ENCODE measurements around the gene CYYR1.

CYYR1 gene

DNA sequence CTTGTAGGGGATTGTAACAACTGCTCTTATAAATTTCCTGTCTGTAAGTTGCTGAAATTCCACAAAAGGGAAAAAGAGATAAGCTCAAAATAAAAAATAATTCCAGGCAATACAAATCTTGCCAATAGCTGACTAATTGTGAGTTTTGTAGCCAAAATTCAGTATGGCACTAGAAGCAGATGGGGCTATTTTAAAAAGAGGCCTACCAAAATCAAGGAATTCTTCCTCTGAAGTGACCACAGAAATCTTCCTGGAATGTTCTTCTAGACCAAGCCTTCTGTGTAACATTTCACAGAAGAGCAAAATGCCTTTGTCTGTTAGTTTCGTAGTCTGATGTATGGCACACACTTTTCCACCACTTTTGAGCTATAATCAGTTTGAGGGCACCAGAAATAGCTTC is 127.6 kb downstream of the CYYR1 start:
- POLR2A ChIA-PET: no interaction called here
- CTCF ChIA-PET: no interaction called here
- no peak for DNase-seq

DNA sequence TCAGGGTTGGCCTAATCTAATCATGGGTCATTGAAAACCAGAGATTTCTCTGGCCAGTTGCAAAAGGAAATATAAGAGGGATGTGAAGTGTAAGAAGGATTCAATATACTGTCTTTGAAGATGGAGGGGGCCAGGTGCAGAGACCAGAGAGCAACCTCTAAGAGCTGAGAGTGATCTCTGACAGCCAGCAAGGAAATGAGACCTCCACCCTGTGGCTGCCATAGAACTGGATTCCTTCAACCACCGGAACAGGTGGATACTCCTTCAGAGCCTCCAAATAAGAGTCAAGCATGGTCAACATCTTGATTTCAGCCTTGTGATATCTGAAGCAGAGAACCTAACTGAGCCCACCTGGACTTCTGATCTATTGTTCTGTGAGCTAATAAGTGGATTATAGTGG is 128.4 kb downstream of the CYYR1 start:
- H3K27ac ChIP-seq (ENCODE audit: insufficient read depth in 1 of 2, low read depth in 1 of 2, low read length in 2 of 2, poor library complexity in 1 of 2, severe bottlenecking in 2 of 2): no peak overlapping the region
- no peaks in the 10 kb centered on the region for H3K36me3 ChIP-seq (ENCODE audit: control insufficient read depth in 4 of 4, insufficient read depth in 4 of 4, low read length in 3 of 4)
- WGBS (ENCODE audit: insufficient coverage): 100% methylated on average over 1 of the region's 1 CpG
- H3K9me3 ChIP-seq (ENCODE audit: control extremely low read depth in 1 of 5, control insufficient read depth in 4 of 5, insufficient read depth in 2 of 5, low read depth in 1 of 5, low read length in 4 of 5): no peaks in the 10 kb centered on the region
- DNase-seq: no peak
- ChIA-PET POLR2A (no interaction called here), CTCF (no interaction called here)
- H3K4me3 ChIP-seq (ENCODE audit: control insufficient read depth in 1 of 7, extremely low read depth in 1 of 7, insufficient read depth in 4 of 7, low read depth in 2 of 7, low read length in 6 of 7): no peak overlapping the region
- no peaks in the 10 kb centered on the region for H3K4me1 ChIP-seq (ENCODE audit: control extremely low read depth in 1 of 4, control insufficient read depth in 4 of 4, insufficient read depth in 4 of 4, low read length in 3 of 4)
- no peaks in the 10 kb centered on the region for H3K27me3 ChIP-seq (replicated peaks in 2 of 5; ENCODE audit: control insufficient read depth in 4 of 5, insufficient read depth in 5 of 5, low read length in 4 of 5)

More for the DNA sequence above, 127.6 kb downstream of the CYYR1 start:
- Histone ChIP-seq H3K9me3 (ENCODE audit: control extremely low read depth in 1 of 5, control insufficient read depth in 4 of 5, insufficient read depth in 2 of 5, low read depth in 1 of 5, low read length in 4 of 5) (no peaks in the 10 kb centered on the region), H3K4me1 (ENCODE audit: control extremely low read depth in 1 of 4, control insufficient read depth in 4 of 4, insufficient read depth in 4 of 4, low read length in 3 of 4) (no peaks in the 10 kb centered on the region), H3K27me3 (replicated peaks in 2 of 5; ENCODE audit: control insufficient read depth in 4 of 5, insufficient read depth in 5 of 5, low read length in 4 of 5) (no peaks in the 10 kb centered on the region), H3K36me3 (ENCODE audit: control insufficient read depth in 4 of 4, insufficient read depth in 4 of 4, low read length in 3 of 4) (no peaks in the 10 kb centered on the region), H3K4me3 (ENCODE audit: control insufficient read depth in 1 of 7, extremely low read depth in 1 of 7, insufficient read depth in 4 of 7, low read depth in 2 of 7, low read length in 6 of 7) (no peak overlapping the region), H3K27ac (ENCODE audit: insufficient read depth in 1 of 2, low read depth in 1 of 2, low read length in 2 of 2, poor library complexity in 1 of 2, severe bottlenecking in 2 of 2) (no peak overlapping the region)
- WGBS (ENCODE audit: insufficient coverage): 83% methylated on average over 1 of the region's 1 CpG

DNA sequence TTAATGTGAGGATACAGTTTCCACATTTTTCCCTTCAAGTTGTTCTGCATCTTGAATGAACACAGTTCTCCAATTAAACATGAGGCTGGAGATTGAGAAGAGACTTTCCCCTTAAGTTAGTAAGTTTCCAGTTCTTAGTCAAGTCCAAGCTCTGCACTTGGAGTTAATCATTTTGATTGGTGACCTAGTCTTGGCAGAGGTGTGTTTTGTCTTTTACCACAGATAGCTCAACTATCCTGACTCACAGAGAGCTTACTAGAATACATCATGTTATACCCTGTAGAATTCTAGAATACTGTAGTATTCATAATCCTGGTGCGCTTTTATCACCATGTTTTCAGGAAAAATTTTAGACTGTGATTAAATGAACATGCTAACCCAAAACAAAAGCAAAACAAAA is 129.2 kb downstream of the CYYR1 start:
- Histone ChIP-seq H3K36me3 (ENCODE audit: control insufficient read depth in 4 of 4, insufficient read depth in 4 of 4, low read length in 3 of 4) (no peaks in the 10 kb centered on the region), H3K27me3 (replicated peaks in 2 of 5; ENCODE audit: control insufficient read depth in 4 of 5, insufficient read depth in 5 of 5, low read length in 4 of 5) (no peaks in the 10 kb centered on the region), H3K27ac (ENCODE audit: insufficient read depth in 1 of 2, low read depth in 1 of 2, low read length in 2 of 2, poor library complexity in 1 of 2, severe bottlenecking in 2 of 2) (no peak overlapping the region), H3K9me3 (ENCODE audit: control extremely low read depth in 1 of 5, control insufficient read depth in 4 of 5, insufficient read depth in 2 of 5, low read depth in 1 of 5, low read length in 4 of 5) (no peaks in the 10 kb centered on the region), H3K4me1 (ENCODE audit: control extremely low read depth in 1 of 4, control insufficient read depth in 4 of 4, insufficient read depth in 4 of 4, low read length in 3 of 4) (no peaks in the 10 kb centered on the region), H3K4me3 (ENCODE audit: control insufficient read depth in 1 of 7, extremely low read depth in 1 of 7, insufficient read depth in 4 of 7, low read depth in 2 of 7, low read length in 6 of 7) (no peak overlapping the region)
- ChIA-PET CTCF (no interaction called here), POLR2A (no interaction called here)
- no CpG with 5 or more reads among the region's 1 CpG for WGBS (ENCODE audit: insufficient coverage)
- DNase-seq: no peak

DNA sequence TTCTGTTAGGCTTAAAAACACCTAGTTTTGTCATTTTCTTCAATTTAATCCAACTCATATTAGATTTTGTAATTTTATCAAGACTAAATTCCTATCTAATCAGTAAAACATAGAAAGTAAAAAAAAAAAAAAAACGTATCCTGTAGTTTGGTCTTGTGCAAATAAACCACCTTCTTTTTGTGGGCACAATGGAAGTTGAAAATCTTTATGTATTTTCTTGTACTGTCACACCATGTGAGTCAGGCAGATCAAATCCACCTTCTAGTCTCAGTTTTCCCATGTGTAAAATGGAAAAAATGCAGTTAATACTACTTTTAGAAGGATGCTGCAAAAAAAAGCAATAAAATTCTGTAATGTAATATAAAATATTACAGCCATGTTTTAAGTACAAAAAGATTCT is 129.8 kb downstream of the CYYR1 start:
- WGBS (ENCODE audit: insufficient coverage): no CpG with 5 or more reads among the region's 1 CpG
- H3K36me3 ChIP-seq (ENCODE audit: control insufficient read depth in 4 of 4, insufficient read depth in 4 of 4, low read length in 3 of 4): no peaks in the 10 kb centered on the region
- no peak for DNase-seq
- no peaks in the 10 kb centered on the region for H3K9me3 ChIP-seq (ENCODE audit: control extremely low read depth in 1 of 5, control insufficient read depth in 4 of 5, insufficient read depth in 2 of 5, low read depth in 1 of 5, low read length in 4 of 5)
- H3K4me1 ChIP-seq (ENCODE audit: control extremely low read depth in 1 of 4, control insufficient read depth in 4 of 4, insufficient read depth in 4 of 4, low read length in 3 of 4): no peaks in the 10 kb centered on the region
- ChIA-PET CTCF (no interaction called here), POLR2A (no interaction called here)
- H3K4me3 ChIP-seq (ENCODE audit: control insufficient read depth in 1 of 7, extremely low read depth in 1 of 7, insufficient read depth in 4 of 7, low read depth in 2 of 7, low read length in 6 of 7): no peak overlapping the region
- no peaks in the 10 kb centered on the region for H3K27me3 ChIP-seq (replicated peaks in 2 of 5; ENCODE audit: control insufficient read depth in 4 of 5, insufficient read depth in 5 of 5, low read length in 4 of 5)
- no peak overlapping the region for H3K27ac ChIP-seq (ENCODE audit: insufficient read depth in 1 of 2, low read depth in 1 of 2, low read length in 2 of 2, poor library complexity in 1 of 2, severe bottlenecking in 2 of 2)

DNA sequence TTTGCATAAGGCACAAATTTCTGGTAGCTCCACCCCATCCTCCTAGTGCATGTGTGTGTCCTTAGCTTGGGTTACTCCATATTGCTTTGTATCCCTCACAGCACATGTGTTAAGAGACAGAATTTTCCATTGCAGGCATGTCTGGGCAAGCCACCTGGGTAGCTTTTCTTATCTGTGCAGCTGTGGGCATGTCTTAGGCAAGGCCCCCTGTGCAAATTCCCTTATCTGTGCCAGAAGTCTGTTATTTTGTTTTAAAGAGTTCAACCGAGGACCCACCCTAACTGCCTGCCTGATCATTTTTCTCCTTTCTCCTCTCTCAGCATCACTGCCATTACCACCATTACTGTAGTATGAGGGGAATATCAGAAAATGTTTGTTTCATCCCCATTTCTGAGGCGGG is 131.9 kb downstream of the CYYR1 start:
- H3K36me3 ChIP-seq (ENCODE audit: control insufficient read depth in 4 of 4, insufficient read depth in 4 of 4, low read length in 3 of 4): no peaks in the 10 kb centered on the region

DNA sequence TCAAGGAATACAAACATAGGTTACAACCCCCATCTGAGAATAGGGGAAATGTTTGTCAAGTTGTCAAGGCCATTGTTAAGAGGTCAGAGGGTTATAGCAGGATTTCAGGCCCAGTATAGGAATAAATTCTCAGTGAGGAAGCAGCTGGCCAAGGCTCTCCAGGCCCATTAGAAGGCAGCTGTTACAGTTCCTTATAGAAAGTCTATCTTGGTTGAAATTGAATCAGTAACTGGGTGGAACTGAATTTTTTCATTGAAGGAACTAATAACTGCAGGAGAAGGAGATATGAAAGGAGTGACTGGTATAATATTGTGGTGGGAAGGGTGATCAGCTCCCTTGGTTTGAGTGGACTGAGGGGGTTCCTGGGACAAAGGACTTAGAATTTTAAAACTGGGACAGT is 134.1 kb downstream of the CYYR1 start:
- H3K9me3 ChIP-seq (ENCODE audit: control extremely low read depth in 1 of 5, control insufficient read depth in 4 of 5, insufficient read depth in 2 of 5, low read depth in 1 of 5, low read length in 4 of 5): no peaks in the 10 kb centered on the region
- no peaks in the 10 kb centered on the region for H3K27me3 ChIP-seq (replicated peaks in 2 of 5; ENCODE audit: control insufficient read depth in 4 of 5, insufficient read depth in 5 of 5, low read length in 4 of 5)
- H3K27ac ChIP-seq (ENCODE audit: insufficient read depth in 1 of 2, low read depth in 1 of 2, low read length in 2 of 2, poor library complexity in 1 of 2, severe bottlenecking in 2 of 2): no peak overlapping the region
- no peaks in the 10 kb centered on the region for H3K36me3 ChIP-seq (ENCODE audit: control insufficient read depth in 4 of 4, insufficient read depth in 4 of 4, low read length in 3 of 4)
- H3K4me3 ChIP-seq (ENCODE audit: control insufficient read depth in 1 of 7, extremely low read depth in 1 of 7, insufficient read depth in 4 of 7, low read depth in 2 of 7, low read length in 6 of 7): no peak overlapping the region
- POLR2A ChIA-PET: no interaction called here
- peaks cover 0 to 10% (median 5%) of the 10 kb centered on the region in 4 experiments for H3K4me1 ChIP-seq (ENCODE audit: control extremely low read depth in 1 of 4, control insufficient read depth in 4 of 4, insufficient read depth in 4 of 4, low read length in 3 of 4)
- no peak for DNase-seq
- CTCF ChIA-PET: no interaction called here

More for the DNA sequence above, 131.9 kb downstream of the CYYR1 start:
- Histone ChIP-seq H3K4me3 (ENCODE audit: control insufficient read depth in 1 of 7, extremely low read depth in 1 of 7, insufficient read depth in 4 of 7, low read depth in 2 of 7, low read length in 6 of 7) (no peak overlapping the region), H3K9me3 (ENCODE audit: control extremely low read depth in 1 of 5, control insufficient read depth in 4 of 5, insufficient read depth in 2 of 5, low read depth in 1 of 5, low read length in 4 of 5) (no peaks in the 10 kb centered on the region), H3K27ac (ENCODE audit: insufficient read depth in 1 of 2, low read depth in 1 of 2, low read length in 2 of 2, poor library complexity in 1 of 2, severe bottlenecking in 2 of 2) (no peak overlapping the region), H3K27me3 (replicated peaks in 2 of 5; ENCODE audit: control insufficient read depth in 4 of 5, insufficient read depth in 5 of 5, low read length in 4 of 5) (no peaks in the 10 kb centered on the region), H3K4me1 (ENCODE audit: control extremely low read depth in 1 of 4, control insufficient read depth in 4 of 4, insufficient read depth in 4 of 4, low read length in 3 of 4) (peaks cover 0 to 10% (median 5%) of the 10 kb centered on the region in 4 experiments)
- DNase-seq: peak in 2 of 3 donors; percentile 4 to 8
- CTCF ChIA-PET: no interaction called here
- POLR2A ChIA-PET: no interaction called here
- WGBS (ENCODE audit: insufficient coverage): no CpG with 5 or more reads among the region's 2 CpGs

DNA sequence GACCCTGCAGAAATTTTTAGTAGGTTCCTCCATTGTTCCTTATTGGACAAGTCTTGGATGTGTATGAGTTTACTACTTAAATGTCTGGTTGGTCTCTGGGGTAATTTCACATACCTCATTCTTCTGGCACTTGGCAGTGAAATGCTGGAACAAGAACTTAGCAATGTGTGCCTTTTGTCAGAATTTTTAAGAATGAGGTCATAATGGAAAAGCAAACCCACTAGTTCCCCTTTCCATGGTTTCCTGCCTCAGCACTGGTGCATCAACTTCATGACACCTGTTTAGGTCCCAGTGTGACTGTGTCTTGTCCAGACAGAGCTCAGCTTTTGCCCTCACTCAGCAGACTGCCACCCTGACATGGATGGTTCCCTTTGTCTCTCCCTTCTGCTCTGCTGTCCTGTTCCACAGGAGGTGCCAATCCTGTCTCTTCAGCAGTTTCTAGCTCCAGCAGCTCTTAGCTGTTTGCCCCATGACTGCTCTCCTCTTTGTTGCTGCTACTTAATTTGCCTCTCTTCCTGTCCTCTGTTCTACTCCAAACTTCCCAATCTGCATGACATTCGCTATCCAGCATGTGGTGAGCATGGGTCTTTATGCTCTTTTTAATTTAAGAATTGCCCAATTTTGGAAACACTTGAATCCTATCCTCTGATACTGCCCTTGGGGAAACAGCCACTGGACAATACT is 135.6 kb downstream of the CYYR1 start:
- CTCF ChIA-PET: no interaction called here
- peak in 2 of 3 donors; percentile 60 to 66 for DNase-seq
- H3K4me3 ChIP-seq (ENCODE audit: control insufficient read depth in 1 of 7, extremely low read depth in 1 of 7, insufficient read depth in 4 of 7, low read depth in 2 of 7, low read length in 6 of 7): no peak overlapping the region

More for the DNA sequence above, 135.6 kb downstream of the CYYR1 start:
- no peaks in the 10 kb centered on the region for H3K36me3 ChIP-seq (ENCODE audit: control insufficient read depth in 4 of 4, insufficient read depth in 4 of 4, low read length in 3 of 4)
- H3K9me3 ChIP-seq (ENCODE audit: control extremely low read depth in 1 of 5, control insufficient read depth in 4 of 5, insufficient read depth in 2 of 5, low read depth in 1 of 5, low read length in 4 of 5): no peaks in the 10 kb centered on the region
- H3K4me1 ChIP-seq (ENCODE audit: control extremely low read depth in 1 of 4, control insufficient read depth in 4 of 4, insufficient read depth in 4 of 4, low read length in 3 of 4): peaks cover 0 to 10% (median 6%) of the 10 kb centered on the region in 4 experiments
- WGBS (ENCODE audit: insufficient coverage): 88% methylated on average over 1 of the region's 1 CpG
- POLR2A ChIA-PET: no interaction called here
- no peak overlapping the region for H3K27ac ChIP-seq (ENCODE audit: insufficient read depth in 1 of 2, low read depth in 1 of 2, low read length in 2 of 2, poor library complexity in 1 of 2, severe bottlenecking in 2 of 2)
- H3K27me3 ChIP-seq (replicated peaks in 2 of 5; ENCODE audit: control insufficient read depth in 4 of 5, insufficient read depth in 5 of 5, low read length in 4 of 5): no peaks in the 10 kb centered on the region

Measured in common myeloid progenitor, CD34-positive (primary cell).